ENCODE results near the gene TMEM161A. TPM values are rescaled to one million over a fixed set of nuclear protein-coding genes. Genes with fewer than 3 reads are reported as not detected.

The TMEM161A gene
- total RNA-seq (ENCODE audit: low replicate concordance), result 29.1 and 45.2 TPM in 2 replicates
- long read RNA-seq, transcript TMEM161A-201 (12 exons, 1,820 nt), result major isoform, 10 of 14 reads
- long read RNA-seq, partial matches to known transcripts, result 2 of 14 reads
- long read RNA-seq, other reads (novel, unspliced or antisense), result 1 of 14 reads

DNA sequence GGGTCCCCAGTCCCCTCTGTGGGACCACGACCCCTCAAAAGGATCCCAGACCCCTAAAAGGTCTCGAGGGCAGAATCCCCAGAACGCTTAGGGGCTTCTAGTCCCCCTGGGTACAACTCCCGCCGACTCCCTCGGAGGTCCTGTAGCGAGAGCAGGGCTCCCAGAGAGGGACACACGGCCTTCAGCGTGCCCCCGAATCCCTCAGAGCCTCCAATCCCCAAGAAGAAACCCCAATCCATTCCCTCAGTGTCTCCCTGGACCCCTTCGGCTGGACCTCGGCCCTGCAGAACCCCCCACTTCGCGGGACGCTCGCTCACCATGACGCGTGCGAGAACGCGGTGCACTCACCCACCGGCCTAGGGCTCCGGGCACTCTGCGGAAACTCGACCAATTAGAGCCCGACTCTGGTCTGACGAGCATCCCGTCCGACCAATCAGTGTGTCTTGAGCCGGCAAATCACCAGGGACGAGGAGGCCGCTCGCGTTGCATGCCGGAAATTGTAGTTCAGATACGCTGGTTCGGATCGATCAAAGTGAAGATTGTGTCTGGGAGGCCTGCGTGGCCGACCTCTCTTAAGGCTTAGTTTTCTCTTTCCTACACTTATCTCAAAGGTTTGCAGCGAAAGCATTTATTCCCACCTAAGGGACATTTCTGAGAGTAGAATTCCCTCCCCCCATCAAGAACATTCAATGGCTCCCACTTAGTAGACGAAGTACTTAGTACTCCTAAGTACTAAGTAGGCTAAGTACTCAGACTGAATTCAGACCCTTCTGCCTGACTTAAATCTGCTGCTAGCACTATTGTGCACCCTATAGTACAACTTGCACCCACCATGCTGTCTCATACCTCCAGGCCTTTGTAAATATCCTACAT is at the start of gene TMEM161A:
TMEM161A (minus strand) TSS at position 370 of the 873 bp plus-strand sequence; CDS start at position 320, 50 bp downstream.
- Mint-ChIP-seq H3K9me3 (no peaks in the 10 kb centered on the region), H3K27me3 (peaks cover 11% of the 10 kb centered on the region), H3K36me3 (no peaks in the 10 kb centered on the region), H3K27ac (peak within 1 kb of the TSS; percentile 96), H3K4me3 (peak within 1 kb of the TSS; percentile 100), H3K4me1 (ENCODE audit: unreplicated experiment) (peaks cover 16% of the 10 kb centered on the region)
- peak; percentile 97 for DNase-seq (ENCODE audit: extremely low spot score, unreplicated experiment)
- TF ChIP-seq, protein P1, sequence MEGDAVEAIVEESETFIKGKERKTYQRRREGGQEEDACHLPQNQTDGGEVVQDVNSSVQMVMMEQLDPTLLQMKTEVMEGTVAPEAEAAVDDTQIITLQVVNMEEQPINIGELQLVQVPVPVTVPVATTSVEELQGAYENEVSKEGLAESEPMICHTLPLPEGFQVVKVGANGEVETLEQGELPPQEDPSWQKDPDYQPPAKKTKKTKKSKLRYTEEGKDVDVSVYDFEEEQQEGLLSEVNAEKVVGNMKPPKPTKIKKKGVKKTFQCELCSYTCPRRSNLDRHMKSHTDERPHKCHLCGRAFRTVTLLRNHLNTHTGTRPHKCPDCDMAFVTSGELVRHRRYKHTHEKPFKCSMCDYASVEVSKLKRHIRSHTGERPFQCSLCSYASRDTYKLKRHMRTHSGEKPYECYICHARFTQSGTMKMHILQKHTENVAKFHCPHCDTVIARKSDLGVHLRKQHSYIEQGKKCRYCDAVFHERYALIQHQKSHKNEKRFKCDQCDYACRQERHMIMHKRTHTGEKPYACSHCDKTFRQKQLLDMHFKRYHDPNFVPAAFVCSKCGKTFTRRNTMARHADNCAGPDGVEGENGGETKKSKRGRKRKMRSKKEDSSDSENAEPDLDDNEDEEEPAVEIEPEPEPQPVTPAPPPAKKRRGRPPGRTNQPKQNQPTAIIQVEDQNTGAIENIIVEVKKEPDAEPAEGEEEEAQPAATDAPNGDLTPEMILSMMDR (conservative IDR thresholded peaks at IDR 0.05), result no peak

DNA sequence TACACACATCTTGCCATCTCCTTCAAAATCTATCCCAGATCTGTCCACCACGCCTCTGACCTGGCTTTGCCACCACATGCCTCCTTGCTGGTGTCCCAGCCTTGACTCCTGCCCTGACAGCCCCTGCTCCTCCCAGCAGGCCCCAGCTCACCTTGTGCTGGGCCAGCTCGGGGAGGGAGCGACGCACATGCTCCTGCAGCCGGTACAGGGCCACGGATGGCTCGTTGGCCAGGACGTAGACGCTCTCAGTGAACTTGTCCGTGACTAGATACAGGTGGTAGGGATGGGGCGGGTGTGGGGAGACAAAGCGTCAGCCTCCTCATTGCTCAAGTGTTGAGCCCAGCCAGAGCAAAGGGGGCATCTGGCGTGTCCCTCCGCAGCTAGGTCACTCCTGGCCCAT is 48.5 kb upstream of the TMEM161A start:
- Mint-ChIP-seq H3K36me3 (peaks cover 17% of the 10 kb centered on the region), H3K9me3 (no peaks in the 10 kb centered on the region), H3K27ac (peak overlapping the region; percentile 34), H3K4me1 (ENCODE audit: unreplicated experiment) (peaks cover 6% of the 10 kb centered on the region), H3K27me3 (no peaks in the 10 kb centered on the region), H3K4me3 (peak overlapping the region; percentile 31)
- TF ChIP-seq, protein P1 (conservative IDR thresholded peaks at IDR 0.05), result no peak
- DNase-seq (ENCODE audit: extremely low spot score, unreplicated experiment), result no peak

DNA sequence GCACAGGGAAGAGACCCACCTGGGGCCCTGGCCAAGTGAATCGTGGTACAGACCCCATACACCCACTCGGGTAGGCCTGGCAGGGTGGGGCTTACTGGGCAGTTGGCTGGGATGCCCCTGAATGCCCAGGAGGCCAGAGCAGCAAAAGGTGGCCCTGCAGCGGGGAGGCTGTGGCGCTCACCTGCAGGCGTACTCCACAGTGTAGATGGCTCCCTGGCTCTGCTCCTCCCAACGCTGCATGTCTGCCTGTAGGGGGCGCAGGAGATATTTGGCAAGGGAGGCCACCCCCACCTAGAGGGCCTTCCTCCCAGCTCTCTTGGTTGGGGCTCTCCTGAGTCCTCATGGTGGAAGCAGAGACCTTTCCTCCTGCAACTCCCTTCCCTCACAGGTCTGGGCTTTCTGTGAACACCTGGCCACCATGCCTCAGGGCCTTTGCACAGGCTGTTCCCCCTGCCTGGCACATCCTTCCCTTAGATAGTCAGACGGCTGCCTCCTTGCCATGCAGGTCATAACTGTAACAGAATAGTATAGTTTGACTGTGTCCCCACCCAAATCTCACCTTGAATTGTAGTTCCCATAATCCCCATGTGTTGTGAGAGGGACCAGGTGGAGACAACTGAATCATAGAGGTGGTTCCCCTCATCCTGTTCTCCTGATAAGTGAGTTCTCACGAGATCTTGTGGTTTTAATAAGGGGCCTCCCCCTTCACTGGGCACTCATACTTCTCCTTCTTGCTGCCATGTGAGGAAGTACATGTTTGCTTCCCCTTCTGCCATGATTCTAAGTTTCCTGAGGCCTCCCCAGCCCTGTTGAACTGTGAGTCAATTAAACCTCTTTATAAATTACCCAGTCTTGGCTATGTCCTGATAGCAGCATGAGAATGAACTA is 47.8 kb upstream of the TMEM161A start:
- no peaks in the 10 kb centered on the region for H3K27me3 Mint-ChIP-seq
- peaks cover 22% of the 10 kb centered on the region for H3K36me3 Mint-ChIP-seq
- peak overlapping the region; percentile 34 for H3K27ac Mint-ChIP-seq
- H3K9me3 Mint-ChIP-seq, result no peaks in the 10 kb centered on the region
- no peak for DNase-seq (ENCODE audit: extremely low spot score, unreplicated experiment)
- TF ChIP-seq, protein P1 (conservative IDR thresholded peaks at IDR 0.05), result peak; percentile 81
- peaks cover 6% of the 10 kb centered on the region for H3K4me1 Mint-ChIP-seq (ENCODE audit: unreplicated experiment)
- H3K4me3 Mint-ChIP-seq, result peak overlapping the region; percentile 31

DNA sequence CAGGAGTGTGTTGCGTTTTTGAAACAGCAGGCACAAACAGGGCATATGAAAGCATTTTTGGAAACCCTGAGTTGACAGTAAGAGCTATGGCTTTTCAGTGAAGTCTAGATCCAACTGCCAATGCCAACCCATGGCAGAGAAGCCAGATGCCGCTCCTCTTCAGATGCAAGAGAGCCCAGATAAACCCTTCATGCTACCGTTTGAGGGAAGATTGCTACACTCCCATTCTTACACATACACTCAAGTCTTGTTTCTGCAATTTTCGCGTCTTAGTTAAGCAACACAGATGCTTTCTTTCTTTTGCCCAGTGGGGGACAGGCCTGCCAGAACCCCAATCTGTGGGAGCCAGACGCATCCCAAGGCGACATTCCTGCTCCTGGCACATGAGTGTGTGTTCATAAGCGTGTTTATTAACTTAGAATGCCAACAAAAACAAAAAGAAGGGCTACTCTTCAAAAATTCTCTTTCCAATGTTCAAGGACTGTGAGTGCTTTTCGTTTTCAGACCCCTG is 43.3 kb upstream of the TMEM161A start:
- H3K27ac Mint-ChIP-seq, result no peak overlapping the region
- TF ChIP-seq, protein P1 (conservative IDR thresholded peaks at IDR 0.05), result no peak
- no peak for DNase-seq (ENCODE audit: extremely low spot score, unreplicated experiment)
- H3K4me3 Mint-ChIP-seq, result no peak overlapping the region
- peaks cover 15% of the 10 kb centered on the region for H3K36me3 Mint-ChIP-seq
- no peaks in the 10 kb centered on the region for H3K9me3 Mint-ChIP-seq
- no peaks in the 10 kb centered on the region for H3K27me3 Mint-ChIP-seq
- no peaks in the 10 kb centered on the region for H3K4me1 Mint-ChIP-seq (ENCODE audit: unreplicated experiment)
